Brain microvascular endothelial cell (primary cell): ENCODE measurements around the gene KEAP1.

Experiments used
- DNase-seq: peaks from one replicate; pipeline ENCODE4 v3.0.0-alpha.2; 2020
- H3K27ac ChIP-seq: fragments of 250-450 bp; sonication (Bioruptor Pico); 2 replicates; pipeline ENCODE4 v1.5.1; 2020; ENCODE audit warnings: mild to moderate bottlenecking, moderate library complexity
- H3K27me3 ChIP-seq: fragments of 250-450 bp; sonication (Bioruptor Pico); replicated peaks from 2 replicates; pipeline ENCODE4 v1.5.1; 2020; ENCODE audit warnings: mild to moderate bottlenecking
- H3K36me3 ChIP-seq: fragments of 250-450 bp; sonication (Bioruptor Pico); replicated peaks from 2 replicates; pipeline ENCODE4 v1.5.1; 2020; ENCODE audit warnings: mild to moderate bottlenecking
- H3K4me3 ChIP-seq: 2 replicates; pipeline ENCODE4 v1.5.1; 2011; ENCODE audit warnings: low read depth, mild to moderate bottlenecking, control low read depth, low read length, moderate library complexity
- in situ Hi-C: cut with HindIII; loops from 2 replicates; pipeline ENCODE4 v1.10.0; 2017; ENCODE audit warnings: low sequenced_read_pairs, low pct_ligation_motif_present
- TF ChIP-seq, protein P1 (sequence below): IDR thresholded peaks from 2 replicates; pipeline ENCODE4 v1.5.1; 2011; ENCODE audit warnings: low read depth, mild to moderate bottlenecking, moderate library complexity, low read length, control low read depth, inconsistent platforms; ENCODE audit errors: missing control alignments

The KEAP1 gene

GRCh38 chr19:10474962-10475451, 28.1 kb downstream of the KEAP1 start:
- H3K27me3 ChIP-seq: no peaks in the 10 kb centered on the region
- H3K36me3 ChIP-seq: no peaks in the 10 kb centered on the region
- H3K4me3 ChIP-seq: no peak overlapping the region
- in situ Hi-C loops: no loop called here
- TF ChIP-seq, protein P1, sequence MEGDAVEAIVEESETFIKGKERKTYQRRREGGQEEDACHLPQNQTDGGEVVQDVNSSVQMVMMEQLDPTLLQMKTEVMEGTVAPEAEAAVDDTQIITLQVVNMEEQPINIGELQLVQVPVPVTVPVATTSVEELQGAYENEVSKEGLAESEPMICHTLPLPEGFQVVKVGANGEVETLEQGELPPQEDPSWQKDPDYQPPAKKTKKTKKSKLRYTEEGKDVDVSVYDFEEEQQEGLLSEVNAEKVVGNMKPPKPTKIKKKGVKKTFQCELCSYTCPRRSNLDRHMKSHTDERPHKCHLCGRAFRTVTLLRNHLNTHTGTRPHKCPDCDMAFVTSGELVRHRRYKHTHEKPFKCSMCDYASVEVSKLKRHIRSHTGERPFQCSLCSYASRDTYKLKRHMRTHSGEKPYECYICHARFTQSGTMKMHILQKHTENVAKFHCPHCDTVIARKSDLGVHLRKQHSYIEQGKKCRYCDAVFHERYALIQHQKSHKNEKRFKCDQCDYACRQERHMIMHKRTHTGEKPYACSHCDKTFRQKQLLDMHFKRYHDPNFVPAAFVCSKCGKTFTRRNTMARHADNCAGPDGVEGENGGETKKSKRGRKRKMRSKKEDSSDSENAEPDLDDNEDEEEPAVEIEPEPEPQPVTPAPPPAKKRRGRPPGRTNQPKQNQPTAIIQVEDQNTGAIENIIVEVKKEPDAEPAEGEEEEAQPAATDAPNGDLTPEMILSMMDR: no peak
- no peak for DNase-seq
- H3K27ac ChIP-seq: no peak overlapping the region

DNA sequence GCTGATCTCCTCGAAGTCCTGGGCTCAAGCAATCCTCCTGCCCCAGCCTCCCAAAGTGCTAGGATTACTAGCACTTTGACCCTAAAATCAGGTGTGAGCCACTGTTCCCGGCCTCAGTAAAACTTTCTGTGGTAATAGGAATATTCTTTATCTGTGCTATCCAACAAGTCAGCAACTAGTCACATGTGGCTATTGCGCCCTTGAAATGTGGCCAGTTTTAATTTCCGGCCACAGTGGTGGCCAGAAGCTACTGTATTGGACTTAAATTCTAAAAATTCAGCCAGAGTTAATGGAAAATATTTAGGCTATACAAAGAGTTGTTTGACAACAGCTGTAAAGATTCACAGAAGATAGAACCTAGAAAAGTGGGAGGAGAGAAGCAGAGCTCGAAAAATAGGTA, 30.0 kb downstream of the KEAP1 start:
- H3K27me3 ChIP-seq: no peaks in the 10 kb centered on the region
- TF ChIP-seq, protein P1: no peak
- no peak for DNase-seq
- H3K27ac ChIP-seq: no peak overlapping the region
- no peak overlapping the region for H3K4me3 ChIP-seq
- no peaks in the 10 kb centered on the region for H3K36me3 ChIP-seq
- in situ Hi-C loops: no loop called here

- no peak overlapping the region for H3K27ac ChIP-seq
- H3K36me3 ChIP-seq: peaks cover 5% of the 10 kb centered on the region
- H3K4me3 ChIP-seq: no peak overlapping the region
- TF ChIP-seq, protein P1: peak; percentile 50
- no peaks in the 10 kb centered on the region for H3K27me3 ChIP-seq
- peak; percentile 35 for DNase-seq
- in situ Hi-C loops: no loop called here
These were observed 31.2 kb downstream of the KEAP1 start for GRCh38 chr19:10471909-10472308.

DNA sequence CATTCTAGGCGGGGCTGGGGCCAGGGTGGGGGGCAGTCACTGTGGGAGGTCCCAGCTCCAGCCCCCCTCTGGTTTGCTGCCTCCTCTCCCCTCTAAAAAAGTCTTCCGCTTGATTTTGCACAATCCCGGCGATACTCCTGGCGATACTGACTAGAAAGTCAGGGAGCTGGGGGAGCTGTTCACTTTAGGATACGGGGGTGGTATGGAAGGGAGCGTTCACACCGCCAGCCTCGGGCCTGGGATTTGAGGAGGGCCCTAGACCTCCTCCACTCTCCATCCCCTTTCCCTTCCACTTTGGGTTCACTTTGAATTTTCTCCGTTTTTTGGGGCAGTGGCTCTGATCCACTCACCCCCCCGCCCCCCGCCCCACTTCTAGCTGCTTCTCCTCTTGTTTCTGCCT, 35.0 kb downstream of the KEAP1 start:
- H3K27me3 ChIP-seq: no peaks in the 10 kb centered on the region
- TF ChIP-seq, protein P1: no peak
- in situ Hi-C loops: no loop called here
- H3K27ac ChIP-seq: no peak overlapping the region
- no peak for DNase-seq
- H3K36me3 ChIP-seq: peaks cover 9% of the 10 kb centered on the region
- no peak overlapping the region for H3K4me3 ChIP-seq

DNA sequence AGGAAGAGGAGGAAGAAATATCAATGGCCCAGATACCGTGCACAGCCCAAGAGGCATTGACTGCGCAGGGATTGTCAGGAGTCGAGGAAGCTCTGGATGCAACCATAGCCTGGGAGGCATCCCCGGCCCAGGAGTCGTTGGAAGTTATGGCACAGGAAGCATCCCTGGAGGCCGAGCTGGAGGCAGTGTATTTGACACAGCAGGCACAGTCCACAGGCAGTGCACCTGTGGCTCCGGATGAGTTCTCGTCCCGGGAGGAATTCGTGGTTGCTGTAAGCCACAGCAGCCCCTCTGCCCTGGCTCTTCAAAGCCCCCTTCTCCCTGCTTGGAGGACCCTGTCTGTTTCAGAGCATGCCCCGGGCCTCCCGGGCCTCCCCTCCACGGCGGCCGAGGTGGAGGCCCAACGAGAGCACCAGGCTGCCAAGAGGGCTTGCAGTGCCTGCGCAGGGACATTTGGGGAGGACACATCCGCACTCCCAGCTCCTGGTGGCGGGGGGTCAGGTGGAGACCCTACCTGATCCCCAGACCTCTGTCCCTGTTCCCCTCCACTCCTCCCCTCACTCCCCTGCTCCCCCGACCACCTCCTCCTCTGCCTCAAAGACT, 36.0 kb downstream of the KEAP1 start:
- Histone ChIP-seq H3K27ac (no peak overlapping the region), H3K4me3 (no peak overlapping the region), H3K27me3 (no peaks in the 10 kb centered on the region), H3K36me3 (peaks cover 9% of the 10 kb centered on the region)
- DNase-seq: no peak
- in situ Hi-C loops: no loop called here
- TF ChIP-seq, protein P1: no peak

DNA sequence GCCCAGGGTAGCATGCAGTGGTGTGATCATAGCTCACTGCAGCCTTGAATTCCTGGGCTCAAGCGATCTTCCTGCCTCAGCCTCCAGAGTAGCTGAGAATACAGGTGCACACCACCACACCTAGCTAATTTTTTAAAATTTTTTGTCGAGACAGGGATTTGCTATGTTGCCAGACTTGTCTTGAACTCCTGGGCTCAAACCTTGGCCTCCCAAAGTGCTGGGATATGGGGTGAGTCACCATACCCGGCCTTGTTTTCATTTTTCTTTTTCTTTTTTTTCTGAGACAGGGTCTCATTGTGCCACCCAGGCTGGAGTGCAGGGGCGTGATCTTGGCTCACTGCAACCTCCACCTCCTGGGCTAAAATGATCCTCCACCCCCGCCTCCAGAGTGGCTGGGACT, 38.7 kb downstream of the KEAP1 start:
- Histone ChIP-seq H3K36me3 (peaks cover 9% of the 10 kb centered on the region), H3K4me3 (no peak overlapping the region), H3K27ac (no peak overlapping the region), H3K27me3 (no peaks in the 10 kb centered on the region)
- in situ Hi-C loops: no loop called here
- TF ChIP-seq, protein P1: no peak
- DNase-seq: no peak
